H1 (cell line): Measurements from ENCODE around the gene P3H4. TPM values are rescaled to one million over a fixed set of nuclear protein-coding genes. Genes with fewer than 3 reads are reported as not detected.

ENCODE experiments used
- CBX8 ChIP-seq: fragments of 300-800, 300-1000 bp; sonication (generic); IDR thresholded peaks from 2 replicates; pipeline ENCODE4 v1.7.1; 2016; ENCODE audit warnings: low read depth, low read length, borderline replicate concordance
- CHD7 ChIP-seq: fragments of 300-600 bp; sonication (generic); IDR thresholded peaks from 2 replicates; pipeline ENCODE4 v1.7.1; 2012; ENCODE audit warnings: low read length, moderate library complexity, mild to moderate bottlenecking, inconsistent platforms; ENCODE audit not compliant: insufficient replicate concordance
- KDM5A ChIP-seq: fragments of 200-600 bp; IDR thresholded peaks from 2 replicates; pipeline ENCODE4 v1.7.1; 2012; ENCODE audit warnings: mild to moderate bottlenecking, low read length, inconsistent platforms, mixed read lengths
- RNF2 ChIP-seq: fragments of 200-900, 300-1000 bp; sonication (generic); IDR thresholded peaks from 2 replicates; pipeline ENCODE4 v1.7.1; 2016; ENCODE audit warnings: borderline replicate concordance, low read depth, mild to moderate bottlenecking, antibody characterized with exemption, low read length; ENCODE audit not compliant: poor library complexity, severe bottlenecking; ENCODE audit errors: missing control alignments
- SIN3A ChIP-seq, 2 experiments: IDR thresholded peaks in 1 of 2; conservative IDR thresholded peaks in 1 of 2; 2 replicates each; pipeline ENCODE4 v1.6.1; 2011 to 2012; ENCODE audit warnings: low read length in 2 of 2, improper control_type of control experiment in 1 of 2, low read depth in 1 of 2, mild to moderate bottlenecking in 1 of 2
- TBP ChIP-seq: IDR thresholded peaks from 2 replicates; pipeline ENCODE4 v1.6.1; 2011; ENCODE audit warnings: low read depth, low read length, improper control_type of control experiment
- polyA plus RNA-seq, 7 experiments: library from polyadenylated mRNA; depleted of rRNA in 3 of 7; stranded (reverse) in 5 of 7; unstranded in 2 of 7; fragments of >200 nt in 5 of 7; fragments of 200-250 nt in 2 of 7; gene quantifications; 1 replicate in 5 of 7; 2 replicates in 1 of 7; 4 replicates in 1 of 7; pipeline versions ENCODE4 v1.2.1 to v1.2.3, GENCODE V29; 2011 to 2013; ENCODE audit warnings: missing spikeins in 2 of 7, mixed read lengths in 2 of 7
- total RNA-seq: library from RNA; stranded (reverse); fragmentation: NEBNext Ultra II Directional; extraction: Animal tissue kit (Norgen Biotek cat#: 25700); gene quantifications from 2 replicates; pipeline ENCODE4 v1.2.1, GENCODE V29; 2021
- TF ChIP-seq, protein P1 (sequence below): IDR thresholded peaks from 2 replicates; pipeline ENCODE4 v1.6.1; 2012; ENCODE audit warnings: low read length, inconsistent platforms

P3H4 gene
- total and polyA plus RNA-seq, 2 of the 8 experiments (the other 6 are each of a cell fraction or from before 2014, with no cell fraction given): 23.4 to 26.7 TPM

- TF ChIP-seq CHD7: no peak
- TF ChIP-seq CBX8: no peak
- no peak for TF ChIP-seq RNF2
- TF ChIP-seq TBP: peak; percentile 24; the same call in 1 of the 2 replicates
- TF ChIP-seq, protein P1, sequence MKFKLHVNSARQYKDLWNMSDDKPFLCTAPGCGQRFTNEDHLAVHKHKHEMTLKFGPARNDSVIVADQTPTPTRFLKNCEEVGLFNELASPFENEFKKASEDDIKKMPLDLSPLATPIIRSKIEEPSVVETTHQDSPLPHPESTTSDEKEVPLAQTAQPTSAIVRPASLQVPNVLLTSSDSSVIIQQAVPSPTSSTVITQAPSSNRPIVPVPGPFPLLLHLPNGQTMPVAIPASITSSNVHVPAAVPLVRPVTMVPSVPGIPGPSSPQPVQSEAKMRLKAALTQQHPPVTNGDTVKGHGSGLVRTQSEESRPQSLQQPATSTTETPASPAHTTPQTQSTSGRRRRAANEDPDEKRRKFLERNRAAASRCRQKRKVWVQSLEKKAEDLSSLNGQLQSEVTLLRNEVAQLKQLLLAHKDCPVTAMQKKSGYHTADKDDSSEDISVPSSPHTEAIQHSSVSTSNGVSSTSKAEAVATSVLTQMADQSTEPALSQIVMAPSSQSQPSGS: no peak
- TF ChIP-seq SIN3A (conservative IDR thresholded peaks at IDR 0.05 in 1 of 2, IDR thresholded peaks at IDR 0.05 in 1 of 2; ENCODE audit: low read depth in 1 of 2, low read length in 2 of 2): peak; percentile 79 to 83; a peak in 3 of 4 replicates
- TF ChIP-seq KDM5A: no peak
These were observed 817 bp upstream of the P3H4 start, which contains the start of gene FKBP10 (continued) for GRCh38 chr17:41812381-41813151.
